ENCODE data around the gene OAT.

The OAT gene

GRCh38 chr10:124381011-124381611 is 37.6 kb downstream of the OAT start:
- H3K9me3 Mint-ChIP-seq, result no peaks in the 10 kb centered on the region
- peaks cover 27% of the 10 kb centered on the region for H3K27me3 Mint-ChIP-seq (ENCODE audit: low read depth, poor library complexity)
- DNase-seq, result no peak
- TF ChIP-seq CTCF (IDR thresholded peaks at IDR 0.05), result no peak
- H3K36me3 Mint-ChIP-seq (ENCODE audit: low read depth), result no peaks in the 10 kb centered on the region
- peaks cover 31% of the 10 kb centered on the region for H3K4me1 Mint-ChIP-seq
- H3K4me3 Mint-ChIP-seq, result no peak overlapping the region
- H3K27ac Mint-ChIP-seq, result no peak overlapping the region

- peaks cover 31% of the 10 kb centered on the region for H3K4me1 Mint-ChIP-seq
- TF ChIP-seq CTCF (IDR thresholded peaks at IDR 0.05), result no peak
- H3K9me3 Mint-ChIP-seq, result no peaks in the 10 kb centered on the region
- H3K4me3 Mint-ChIP-seq, result no peak overlapping the region
- no peaks in the 10 kb centered on the region for H3K36me3 Mint-ChIP-seq (ENCODE audit: low read depth)
- no peak overlapping the region for H3K27ac Mint-ChIP-seq
- no peak for DNase-seq
- peaks cover 27% of the 10 kb centered on the region for H3K27me3 Mint-ChIP-seq (ENCODE audit: low read depth, poor library complexity)
These were observed 38.3 kb downstream of the OAT start for GRCh38 chr10:124380256-124380995.

GRCh38 chr10:124379609-124380193 is 39.0 kb downstream of the OAT start:
- no peak for TF ChIP-seq CTCF (IDR thresholded peaks at IDR 0.05)
- no peaks in the 10 kb centered on the region for H3K36me3 Mint-ChIP-seq (ENCODE audit: low read depth)

GRCh38 chr10:124378881-124379471 is 39.7 kb downstream of the OAT start:
- Mint-ChIP-seq H3K9me3 (no peaks in the 10 kb centered on the region), H3K4me1 (peaks cover 28% of the 10 kb centered on the region), H3K27ac (no peak overlapping the region), H3K27me3 (ENCODE audit: low read depth, poor library complexity) (peaks cover 23% of the 10 kb centered on the region), H3K36me3 (ENCODE audit: low read depth) (no peaks in the 10 kb centered on the region), H3K4me3 (no peak overlapping the region)
- TF ChIP-seq CTCF (IDR thresholded peaks at IDR 0.05), result no peak
- DNase-seq, result no peak

More at GRCh38 chr10:124379609-124380193, 39.0 kb downstream of the OAT start:
- no peak for DNase-seq
- no peak overlapping the region for H3K27ac Mint-ChIP-seq
- peaks cover 24% of the 10 kb centered on the region for H3K27me3 Mint-ChIP-seq (ENCODE audit: low read depth, poor library complexity)
- peaks cover 28% of the 10 kb centered on the region for H3K4me1 Mint-ChIP-seq
- H3K4me3 Mint-ChIP-seq, result no peak overlapping the region
- H3K9me3 Mint-ChIP-seq, result no peaks in the 10 kb centered on the region

GRCh38 chr10:124378271-124378670 is 40.5 kb downstream of the OAT start:
- H3K27me3 Mint-ChIP-seq (ENCODE audit: low read depth, poor library complexity), result peaks cover 30% of the 10 kb centered on the region
- H3K36me3 Mint-ChIP-seq (ENCODE audit: low read depth), result no peaks in the 10 kb centered on the region
- DNase-seq, result no peak
- no peaks in the 10 kb centered on the region for H3K9me3 Mint-ChIP-seq
- no peak for TF ChIP-seq CTCF (IDR thresholded peaks at IDR 0.05)
- H3K27ac Mint-ChIP-seq, result no peak overlapping the region
- H3K4me3 Mint-ChIP-seq, result no peak overlapping the region
- peaks cover 25% of the 10 kb centered on the region for H3K4me1 Mint-ChIP-seq

All from nephron progenitor cell (in vitro differentiated cells).